Adrenal gland (tissue), 5 donors: ENCODE results near the gene SUGT1.

Experiments used
- POLR2A ChIP-seq, 2 donors: fragments of 450-650 bp; IDR thresholded peaks; one replicate each; pipeline ENCODE4 v1.6.1; 2017; ENCODE audit warnings: antibody characterized with exemption in 2 of 2, mild to moderate bottlenecking in 2 of 2, moderate library complexity in 1 of 2
- TF ChIP-seq, protein P1 (sequence below), 6 experiments: fragments of 450-650 bp in 4 of 6; fragments of 200-600 bp in 2 of 6; sonication (generic) in 1 of 6; IDR thresholded peaks; 1 replicate in 5 of 6; 2 replicates in 1 of 6; pipeline versions ENCODE4 v1.5.1 to v1.8.0; 2016 to 2021; ENCODE audit warnings: antibody characterized with exemption in 6 of 6, mild to moderate bottlenecking in 2 of 6, moderate library complexity in 1 of 6
- donor health status: DM: no; HTN: no; CAD: no.

DNA sequence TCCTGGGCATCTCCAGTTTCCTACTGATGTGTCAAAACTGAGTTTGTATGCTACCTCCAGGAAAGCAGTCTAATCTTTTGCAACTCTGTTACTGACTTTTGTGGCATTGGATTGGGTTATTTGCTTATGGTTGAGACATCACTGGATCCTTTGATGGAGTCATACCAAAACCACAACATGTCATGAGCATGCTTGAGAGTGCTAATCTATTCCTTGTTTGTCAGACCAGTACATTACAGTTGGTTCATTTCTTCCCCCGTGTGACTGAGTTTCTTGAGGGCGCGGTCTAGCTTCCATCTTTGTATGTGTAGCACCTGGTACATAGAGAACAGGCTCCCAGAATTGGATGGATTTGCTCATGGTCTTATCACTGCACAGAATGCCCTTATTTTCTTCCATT is 43.2 kb downstream of the SUGT1 start:
- TF ChIP-seq, protein P1, sequence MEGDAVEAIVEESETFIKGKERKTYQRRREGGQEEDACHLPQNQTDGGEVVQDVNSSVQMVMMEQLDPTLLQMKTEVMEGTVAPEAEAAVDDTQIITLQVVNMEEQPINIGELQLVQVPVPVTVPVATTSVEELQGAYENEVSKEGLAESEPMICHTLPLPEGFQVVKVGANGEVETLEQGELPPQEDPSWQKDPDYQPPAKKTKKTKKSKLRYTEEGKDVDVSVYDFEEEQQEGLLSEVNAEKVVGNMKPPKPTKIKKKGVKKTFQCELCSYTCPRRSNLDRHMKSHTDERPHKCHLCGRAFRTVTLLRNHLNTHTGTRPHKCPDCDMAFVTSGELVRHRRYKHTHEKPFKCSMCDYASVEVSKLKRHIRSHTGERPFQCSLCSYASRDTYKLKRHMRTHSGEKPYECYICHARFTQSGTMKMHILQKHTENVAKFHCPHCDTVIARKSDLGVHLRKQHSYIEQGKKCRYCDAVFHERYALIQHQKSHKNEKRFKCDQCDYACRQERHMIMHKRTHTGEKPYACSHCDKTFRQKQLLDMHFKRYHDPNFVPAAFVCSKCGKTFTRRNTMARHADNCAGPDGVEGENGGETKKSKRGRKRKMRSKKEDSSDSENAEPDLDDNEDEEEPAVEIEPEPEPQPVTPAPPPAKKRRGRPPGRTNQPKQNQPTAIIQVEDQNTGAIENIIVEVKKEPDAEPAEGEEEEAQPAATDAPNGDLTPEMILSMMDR (IDR thresholded peaks at IDR 0.05), result no peak
- TF ChIP-seq POLR2A (IDR thresholded peaks at IDR 0.05), result no peak
